HCT116 (cell line): Measurements from ENCODE around the gene RIPOR1. TPM values are rescaled to one million over a fixed set of nuclear protein-coding genes. Genes with fewer than 3 reads are reported as not detected.

Source experiments
- ATAC-seq: fragments of 200-7000 bp; cut with Tn5 transposase; 2 replicates; pipeline ENCODE4 v1.9.1; 2020; ENCODE audit warnings: mild to moderate bottlenecking, moderate library complexity
- BruUV-seq: library from RNA; stranded (reverse); fragments of 400-500 nt; replicated peaks from 2 replicates; lab custom pipeline; 2021; lab: Mats Ljungman, UMichigan
- CTCF ChIA-PET: fragments of 300-600 bp; sonication (Branson Sonifier 250); formaldehyde crosslinking; loops from one replicate; lab custom pipeline; 2021; ENCODE audit warnings: antibody characterized with exemption; lab: Charles Lee
- POLR2A ChIA-PET: fragments of 300-600, 350-600 bp; sonication (Branson Sonifier 250); formaldehyde crosslinking; loops from one replicate; lab custom pipeline; 2021; ENCODE audit warnings: antibody characterized with exemption; lab: Charles Lee
- RAD21 ChIA-PET, 2 experiments: fragments of 300-600 bp; sonication (Branson Sonifier 250); formaldehyde crosslinking; loops; one replicate each; lab custom pipeline; 2023; ENCODE audit warnings: low total read pairs in 2 of 2; ENCODE audit not compliant: uncharacterized antibody in 2 of 2, unreplicated experiment in 2 of 2, low non-redundant PET in 1 of 2; lab: Charles Lee
- DNase-seq: peaks from one replicate; pipeline ENCODE4 v3.0.0-alpha.2; 2010; ENCODE audit warnings: low read depth, low spot score
- H2AFZ ChIP-seq: fragments of 200-600 bp; shearing (Covaris generic), sonication (generic); 2 replicates; pipeline ENCODE4 v1.6.1; 2017; ENCODE audit warnings: low read depth, mixed run types, mixed read lengths, antibody characterized with exemption, low read length; ENCODE audit not compliant: poor library complexity, severe bottlenecking
- H3K27ac ChIP-seq: 2 replicates; pipeline ENCODE4 v1.5.1; 2012; ENCODE audit warnings: low read depth, low read length
- H3K27me3 ChIP-seq: fragments of 200-600 bp; sonication (generic); 2 replicates; pipeline ENCODE4 v1.6.1; 2016; ENCODE audit warnings: mixed run types, low read length, mixed read lengths; ENCODE audit not compliant: insufficient read depth
- H3K36me3 ChIP-seq, 2 experiments: fragments of 200-500 bp in 1 of 2; fragments of 200-600 bp in 1 of 2; sonication (Bioruptor generic) in 1 of 2; sonication (generic) in 1 of 2; 2 replicates each; pipeline versions ENCODE4 v1.5.1 to v1.6.1; 2014 to 2016; ENCODE audit warnings: low read length in 2 of 2, inconsistent platforms in 1 of 2, mixed read lengths in 1 of 2, mixed run types in 1 of 2; ENCODE audit not compliant: insufficient read depth in 2 of 2, control insufficient read depth in 1 of 2
- H3K4me1 ChIP-seq, 2 experiments: fragments of 200-600 bp in 1 of 2; sonication (generic) in 1 of 2; 2 replicates each; pipeline versions ENCODE4 v1.5.1 to v1.6.1; 2012 to 2017; ENCODE audit warnings: low read length in 2 of 2, inconsistent platforms in 1 of 2, mild to moderate bottlenecking in 1 of 2, mixed read lengths in 1 of 2, mixed run types in 1 of 2, moderate library complexity in 1 of 2; ENCODE audit not compliant: insufficient read depth in 2 of 2, control insufficient read depth in 1 of 2
- H3K4me2 ChIP-seq: fragments of 200-600 bp; sonication (generic); 2 replicates; pipeline ENCODE4 v1.6.1; 2017; ENCODE audit warnings: mixed run types, low read length, mixed read lengths
- H3K4me3 ChIP-seq, 2 experiments: fragments of 200-600 bp in 1 of 2; sonication (generic) in 1 of 2; replicated peaks in 1 of 2; 2 replicates each; pipeline ENCODE4 v1.5.1; 2011 to 2016; ENCODE audit warnings: low read length in 2 of 2, control low read depth in 1 of 2, low read depth in 1 of 2, mild to moderate bottlenecking in 1 of 2, mixed read lengths in 1 of 2, mixed run types in 1 of 2
- H3K79me2 ChIP-seq: fragments of 200-600 bp; sonication (generic); 2 replicates; pipeline ENCODE4 v1.6.1; 2017; ENCODE audit warnings: mild to moderate bottlenecking, mixed run types, low read length, moderate library complexity, mixed read lengths; ENCODE audit not compliant: insufficient read depth
- H3K9ac ChIP-seq: fragments of 200-600 bp; sonication (generic); 2 replicates; pipeline ENCODE4 v1.6.1; 2016; ENCODE audit warnings: low read length, mixed read lengths
- H3K9me2 ChIP-seq: fragments of 200-600 bp; sonication (generic), shearing (Covaris generic); 2 replicates; pipeline ENCODE4 v1.6.1; 2017; ENCODE audit warnings: mixed run types, mild to moderate bottlenecking, moderate library complexity; ENCODE audit not compliant: insufficient read depth
- H3K9me3 ChIP-seq, 2 experiments: fragments of 200-500 bp in 1 of 2; fragments of 200-600 bp in 1 of 2; sonication (Bioruptor generic) in 1 of 2; sonication (generic) in 1 of 2; 2 replicates each; pipeline ENCODE4 v1.6.1; 2014 to 2017; ENCODE audit warnings: low read length in 2 of 2, mixed read lengths in 2 of 2, inconsistent platforms in 1 of 2, low read depth in 1 of 2, mild to moderate bottlenecking in 1 of 2, mixed run types in 1 of 2, moderate library complexity in 1 of 2; ENCODE audit not compliant: control insufficient read depth in 1 of 2, insufficient read depth in 1 of 2
- H4K20me1 ChIP-seq: fragments of 200-600 bp; sonication (generic), shearing (Covaris generic); 2 replicates; pipeline ENCODE4 v1.6.1; 2017; ENCODE audit warnings: mixed run types, mild to moderate bottlenecking, moderate library complexity; ENCODE audit not compliant: insufficient read depth
- CBX3 ChIP-seq: IDR thresholded peaks from 2 replicates; pipeline ENCODE4 v1.6.1; 2012; ENCODE audit warnings: low read depth
- EGR1 ChIP-seq: IDR thresholded peaks from 2 replicates; pipeline ENCODE4 v1.6.1; 2012; ENCODE audit warnings: low read depth
- ELF1 ChIP-seq: IDR thresholded peaks from 2 replicates; pipeline ENCODE4 v1.6.1; 2012; ENCODE audit warnings: low read depth, borderline replicate concordance
- EZH2 ChIP-seq: fragments of 200-600 bp; sonication (generic); IDR thresholded peaks from 2 replicates; pipeline ENCODE4 v1.6.1; 2017; ENCODE audit warnings: antibody characterized with exemption, mixed run types
- EZH2phosphoT487 ChIP-seq: fragments of 200-600 bp; IDR thresholded peaks from 2 replicates; pipeline ENCODE4 v1.6.1; 2018; ENCODE audit warnings: antibody characterized with exemption, borderline replicate concordance
- POLR2A ChIP-seq: IDR thresholded peaks from 2 replicates; pipeline ENCODE4 v1.7.0; 2011; ENCODE audit warnings: borderline replicate concordance; ENCODE audit not compliant: insufficient read depth, insufficient read length; ENCODE audit errors: extremely low read depth
- POLR2AphosphoS5 ChIP-seq: IDR thresholded peaks from 2 replicates; pipeline ENCODE4 v1.6.1; 2011; ENCODE audit warnings: mild to moderate bottlenecking, low read depth, low read length, moderate library complexity
- RAD21 ChIP-seq: IDR thresholded peaks from 2 replicates; pipeline ENCODE4 v1.6.1; 2012; ENCODE audit warnings: low read depth, mild to moderate bottlenecking
- SP1 ChIP-seq: IDR thresholded peaks from 2 replicates; pipeline ENCODE4 v1.6.1; 2012; ENCODE audit warnings: low read depth
- TCF7L2 ChIP-seq: IDR thresholded peaks from 2 replicates; pipeline ENCODE4 v1.7.0; 2011; ENCODE audit warnings: borderline replicate concordance, inconsistent platforms; ENCODE audit not compliant: insufficient read depth, insufficient read length; ENCODE audit errors: extremely low read depth
- YY1 ChIP-seq: IDR thresholded peaks from 2 replicates; pipeline ENCODE4 v1.6.1; 2011; ENCODE audit warnings: low read length, low read depth, moderate library complexity, mild to moderate bottlenecking; ENCODE audit not compliant: insufficient replicate concordance; ENCODE audit errors: extremely low read depth
- intact Hi-C: fragments of 100-400 bp; cut with micrococcal nuclease; formaldehyde crosslinking; loops from 2 replicates; pipeline ENCODE4 v1.10.0; 2022
- total RNA-seq: library from RNA; stranded (reverse); gene quantifications from one replicate; pipeline ENCODE4 v1.2.1, GENCODE V29; 2021; ENCODE audit not compliant: unreplicated experiment
- TF ChIP-seq, protein P1 (sequence below): IDR thresholded peaks from 2 replicates; pipeline ENCODE4 v1.6.1; 2012

RIPOR1 gene
- total RNA-seq, 1 experiment from 2014 or later = 60.0 TPM

DNA sequence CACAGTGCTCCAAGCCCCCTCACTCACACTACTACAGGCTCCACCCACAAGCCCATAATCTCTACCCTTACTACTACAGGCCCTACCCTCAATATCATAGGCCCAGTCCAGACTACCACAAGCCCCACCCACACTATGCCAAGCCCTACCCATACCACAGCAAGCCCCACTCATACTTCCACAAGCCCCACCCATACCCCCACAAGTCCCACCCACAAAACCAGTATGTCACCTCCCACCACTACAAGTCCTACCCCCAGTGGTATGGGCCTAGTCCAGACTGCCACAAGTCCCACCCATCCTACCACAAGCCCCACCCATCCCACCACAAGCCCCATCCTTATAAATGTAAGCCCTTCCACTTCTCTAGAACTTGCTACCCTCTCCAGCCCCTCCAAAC lies 13.8 kb downstream of the RIPOR1 start:
- CTCF ChIA-PET = no interaction called here
- POLR2A ChIA-PET = no interaction called here

DNA sequence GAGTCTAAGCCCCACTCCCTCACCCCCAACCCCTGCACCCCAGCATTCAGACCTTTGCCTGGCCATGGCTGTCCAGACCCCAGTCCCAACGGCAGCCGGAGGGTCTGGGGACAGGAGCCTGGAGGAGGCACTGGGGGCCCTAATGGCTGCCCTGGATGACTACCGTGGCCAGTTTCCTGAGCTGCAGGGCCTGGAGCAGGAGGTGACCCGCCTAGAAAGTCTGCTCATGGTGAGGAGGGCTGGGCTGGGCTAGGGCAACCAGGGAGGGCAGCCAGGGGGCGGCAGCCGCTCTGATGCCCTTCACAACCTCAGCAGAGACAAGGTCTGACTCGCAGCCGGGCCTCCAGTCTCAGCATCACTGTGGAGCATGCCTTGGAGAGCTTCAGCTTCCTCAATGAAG lies 14.4 kb downstream of the RIPOR1 start:
- ATAC-seq = no peak
- Histone ChIP-seq H3K27me3 (no peaks in the 10 kb centered on the region), H3K9ac (no peak overlapping the region), H3K4me1 (peaks cover 0 to 20% of the 10 kb centered on the region in 2 experiments; a peak in 2 of 4 replicates), H3K4me3 (no peak overlapping the region), H4K20me1 (no peaks in the 10 kb centered on the region), H3K4me2 (no peak overlapping the region), H3K27ac (no peak overlapping the region), H3K9me2 (no peaks in the 10 kb centered on the region), H2AFZ (no peak overlapping the region), H3K36me3 (peaks cover 7 to 23% of the 10 kb centered on the region in 2 experiments), H3K9me3 (no peaks in the 10 kb centered on the region), H3K79me2 (no peaks in the 10 kb centered on the region)
- intact Hi-C loops = no loop called here
- CTCF ChIA-PET = no interaction called here
- no peak for DNase-seq
- no peak for TF ChIP-seq TCF7L2
- TF ChIP-seq, protein P1, sequence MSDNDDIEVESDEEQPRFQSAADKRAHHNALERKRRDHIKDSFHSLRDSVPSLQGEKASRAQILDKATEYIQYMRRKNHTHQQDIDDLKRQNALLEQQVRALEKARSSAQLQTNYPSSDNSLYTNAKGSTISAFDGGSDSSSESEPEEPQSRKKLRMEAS = no peak
- no peak for TF ChIP-seq SP1
- no peak for TF ChIP-seq CBX3
- TF ChIP-seq EZH2phosphoT487 = no peak
- TF ChIP-seq EZH2 = no peak
- TF ChIP-seq YY1 = no peak
- no peak for TF ChIP-seq POLR2A
- no peak for TF ChIP-seq RAD21
- TF ChIP-seq POLR2AphosphoS5 = no peak
- RAD21 ChIA-PET = no interaction called here
- no TSS peak for BruUV-seq
- POLR2A ChIA-PET = no interaction called here

More for the DNA sequence above, 13.8 kb downstream of the RIPOR1 start:
- Histone ChIP-seq H3K27ac (no peak overlapping the region), H3K79me2 (no peaks in the 10 kb centered on the region), H3K27me3 (no peaks in the 10 kb centered on the region), H3K4me1 (peaks cover 0 to 20% of the 10 kb centered on the region in 2 experiments; a peak in 2 of 4 replicates), H3K4me2 (no peak overlapping the region), H3K4me3 (no peak overlapping the region), H2AFZ (no peak overlapping the region), H3K9me2 (no peaks in the 10 kb centered on the region), H4K20me1 (no peaks in the 10 kb centered on the region), H3K36me3 (peaks cover 7 to 23% of the 10 kb centered on the region in 2 experiments), H3K9ac (no peak overlapping the region), H3K9me3 (no peaks in the 10 kb centered on the region)
- no peak for TF ChIP-seq ELF1
- no peak for TF ChIP-seq YY1
- no peak for TF ChIP-seq EGR1
- intact Hi-C loops = no loop called here
- DNase-seq (peak; percentile 59), ATAC-seq (peak; percentile 88)
- RAD21 ChIA-PET = no interaction called here
- BruUV-seq = no TSS peak
